Lower leg skin (tissue), 3 donors: ENCODE results near the gene ZNF611.

Experiments used
- CTCF ChIP-seq, 3 donors: fragments of 450-650 bp; IDR thresholded peaks; one replicate each; pipeline ENCODE4 v1.5.1; 2016; ENCODE audit warnings: antibody characterized with exemption in 3 of 3, mild to moderate bottlenecking in 3 of 3, moderate library complexity in 2 of 3
- POLR2A ChIP-seq, 2 donors: fragments of 450-650 bp; IDR thresholded peaks; one replicate each; pipeline ENCODE4 v1.6.1; 2016 to 2017; ENCODE audit warnings: antibody characterized with exemption in 2 of 2, mild to moderate bottlenecking in 1 of 2, moderate library complexity in 1 of 2

- TF ChIP-seq CTCF (IDR thresholded peaks at IDR 0.05) (no peak), POLR2A (IDR thresholded peaks at IDR 0.05) (no peak)
Measured at GRCh38 chr19:52695996-52696395, 38.8 kb downstream of the ZNF611 start.
